GM21529 (cell line): ENCODE measurements around the gene ELMO1.

ENCODE experiments used
- ATAC-seq: cut with Tn5 transposase; IDR thresholded peaks from one replicate; pipeline ENCODE4 v1.9.1; 2021; ENCODE audit not compliant: unreplicated experiment

The ELMO1 gene

GRCh38 chr7:37198041-37198905 lies 250.4 kb downstream of the ELMO1 start:
- no peak for ATAC-seq

GRCh38 chr7:37197108-37197507 lies 251.6 kb downstream of the ELMO1 start:
- no peak for ATAC-seq

- no peak for ATAC-seq
Measured at GRCh38 chr7:37196676-37197075, 252.0 kb downstream of the ELMO1 start.

GRCh38 chr7:37195388-37195787 lies 253.3 kb downstream of the ELMO1 start:
- no peak for ATAC-seq

- no peak for ATAC-seq
Measured at GRCh38 chr7:37194943-37195342, 253.7 kb downstream of the ELMO1 start.

- ATAC-seq = no peak
Measured at GRCh38 chr7:37193775-37194135, 254.9 kb downstream of the ELMO1 start.

- no peak for ATAC-seq
Measured at GRCh38 chr7:37193087-37193774, 255.4 kb downstream of the ELMO1 start.

- ATAC-seq = no peak
Measured at GRCh38 chr7:37191797-37192196, 256.9 kb downstream of the ELMO1 start.

- no peak for ATAC-seq
Measured at GRCh38 chr7:37187179-37187578, 261.5 kb downstream of the ELMO1 start.

GRCh38 chr7:37186753-37187152 lies 261.9 kb downstream of the ELMO1 start:
- ATAC-seq = no peak

GRCh38 chr7:37181550-37181932 lies 267.1 kb downstream of the ELMO1 start:
- no peak for ATAC-seq

GRCh38 chr7:37180828-37181549 lies 267.7 kb downstream of the ELMO1 start:
- ATAC-seq = no peak

- no peak for ATAC-seq
Measured at GRCh38 chr7:37176079-37176478, 272.6 kb downstream of the ELMO1 start.

- no peak for ATAC-seq
Measured at GRCh38 chr7:37174460-37174859, 274.2 kb downstream of the ELMO1 start.

GRCh38 chr7:37173670-37174069 lies 275.0 kb downstream of the ELMO1 start:
- ATAC-seq = no peak

GRCh38 chr7:37162106-37162505 lies 286.6 kb downstream of the ELMO1 start:
- ATAC-seq = no peak

GRCh38 chr7:37160656-37161055 lies 288.0 kb downstream of the ELMO1 start:
- ATAC-seq = no peak

GRCh38 chr7:37153376-37153775 lies 295.3 kb downstream of the ELMO1 start:
- no peak for ATAC-seq

- no peak for ATAC-seq
Measured at GRCh38 chr7:37151741-37152413, 296.8 kb downstream of the ELMO1 start.

GRCh38 chr7:37150856-37151255 lies 297.8 kb downstream of the ELMO1 start:
- ATAC-seq = no peak

- ATAC-seq = no peak
Measured at GRCh38 chr7:37150180-37150579, 298.5 kb downstream of the ELMO1 start.
